Naive B cell (primary cell): ENCODE measurements around the gene LY6G5C. TPM values are rescaled to one million over a fixed set of nuclear protein-coding genes. Genes with fewer than 3 reads are reported as not detected.
A peak's percentile ranks its signal among the peaks of the same experiment; 100 is the strongest.

Experiments
- ATAC-seq, 2 donors: fragments of 150-1000 bp; cut with Tn5 transposase; 2 replicates each; pipeline ENCODE4 v1.10.0; 2021; ENCODE audit warnings: low read depth in 2 of 2, mild to moderate bottlenecking in 2 of 2, moderate library complexity in 2 of 2
- DNase-seq: peaks from one replicate; pipeline ENCODE4 v3.0.0; 2022
- H3K27ac Mint-ChIP-seq, 6 donors: one replicate each; pipeline ENCODE4 v1.8.0; 2020 to 2022; ENCODE audit warnings: mild to moderate bottlenecking in 6 of 6, mixed read lengths in 6 of 6, moderate library complexity in 5 of 6, inconsistent platforms in 2 of 6
- H3K27me3 Mint-ChIP-seq, 3 donors: one replicate each; pipeline ENCODE4 v1.8.0; 2021 to 2022; ENCODE audit warnings: mixed read lengths in 3 of 3, mild to moderate bottlenecking in 1 of 3
- H3K36me3 Mint-ChIP-seq, 2 donors: one replicate each; pipeline ENCODE4 v1.8.0; 2020 to 2022; ENCODE audit warnings: mixed read lengths in 2 of 2, inconsistent platforms in 1 of 2, mild to moderate bottlenecking in 1 of 2
- H3K4me1 Mint-ChIP-seq, 3 donors: one replicate each; pipeline ENCODE4 v1.8.0; 2020 to 2022; ENCODE audit warnings: mixed read lengths in 3 of 3, inconsistent platforms in 1 of 3, mild to moderate bottlenecking in 1 of 3, moderate library complexity in 1 of 3
- H3K4me3 Mint-ChIP-seq, 8 donors: one replicate each; pipeline ENCODE4 v1.8.0; 2020 to 2022; ENCODE audit warnings: mild to moderate bottlenecking in 8 of 8, mixed read lengths in 8 of 8, moderate library complexity in 8 of 8, inconsistent platforms in 2 of 8
- H3K9me3 Mint-ChIP-seq, 7 donors: one replicate each; pipeline ENCODE4 v1.8.0; 2020 to 2022; ENCODE audit warnings: mixed read lengths in 7 of 7, mild to moderate bottlenecking in 5 of 7, inconsistent platforms in 2 of 7, moderate library complexity in 1 of 7
- polyA plus RNA-seq, 6 donors: library from polyadenylated mRNA; unstranded; fragments of 300-500 nt; fragmentation: Illumina TruSeq; gene quantifications; one replicate each; pipeline ENCODE4 v1.2.3, GENCODE V29; 2021; ENCODE audit warnings: low read depth in 6 of 6

LY6G5C gene
- polyA plus RNA-seq, 6 donors from 2014 or later: 0.48 to 1.6 (median 0.92) TPM; not detected in 2

DNA sequence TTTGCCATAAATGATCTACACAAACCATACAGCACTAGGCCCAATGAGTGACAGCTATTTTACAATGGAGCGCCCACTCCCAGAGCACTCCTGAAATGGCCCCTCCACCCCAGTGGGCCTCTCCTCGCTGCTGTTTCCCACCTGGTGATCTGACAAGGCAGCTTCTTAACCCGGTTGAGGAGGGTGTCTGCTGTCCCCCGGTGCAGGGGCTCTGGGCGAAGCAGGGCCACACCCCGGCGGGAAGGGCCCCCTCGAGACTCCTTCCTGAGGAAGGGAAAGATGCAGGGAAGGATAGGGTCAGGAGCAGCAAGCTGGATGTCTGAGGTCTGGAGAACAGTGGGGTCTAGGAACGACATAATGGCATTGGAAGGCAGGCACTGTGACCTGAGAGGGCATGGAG, 12.0 kb upstream of the LY6G5C start:
- peaks cover 3 to 18% of the 10 kb centered on the region in 2 donors for H3K36me3 Mint-ChIP-seq
- no peaks in the 10 kb centered on the region for H3K27me3 Mint-ChIP-seq
- H3K4me3 Mint-ChIP-seq: no peak overlapping the region
- no peaks in the 10 kb centered on the region for H3K9me3 Mint-ChIP-seq
- ATAC-seq (no peak), DNase-seq (no peak)
- peaks cover 16 to 30% (median 20%) of the 10 kb centered on the region in 3 donors for H3K4me1 Mint-ChIP-seq
- H3K27ac Mint-ChIP-seq: peak overlapping the region in 1 of 6 donors; percentile 26

DNA sequence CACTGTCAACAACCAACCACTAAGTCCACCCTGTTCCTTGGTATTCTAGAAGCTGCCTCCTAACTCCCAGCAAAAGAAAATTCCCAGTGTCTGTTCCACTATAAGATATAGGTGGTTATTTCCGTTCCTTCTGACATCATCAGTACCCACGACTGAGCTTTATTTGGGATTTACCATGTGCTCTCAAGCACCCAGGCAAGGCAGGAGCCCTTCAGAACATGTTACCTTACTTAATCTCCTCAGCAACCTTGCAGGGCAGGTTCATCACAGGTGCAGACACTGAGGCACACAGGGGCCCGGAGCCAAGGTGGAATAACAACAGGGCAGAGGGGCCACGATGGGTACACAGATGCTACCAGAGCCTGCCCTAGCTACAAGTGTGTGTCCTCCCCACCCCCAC, 11.5 kb upstream of the LY6G5C start:
- Mint-ChIP-seq H3K36me3 (peaks cover 0 to 18% of the 10 kb centered on the region in 2 donors), H3K4me3 (no peak overlapping the region), H3K27ac (peak overlapping the region in 1 of 6 donors; percentile 26), H3K27me3 (no peaks in the 10 kb centered on the region), H3K9me3 (no peaks in the 10 kb centered on the region), H3K4me1 (peaks cover 11 to 25% (median 17%) of the 10 kb centered on the region in 3 donors)
- DNase-seq (no peak), ATAC-seq (no peak)

DNA sequence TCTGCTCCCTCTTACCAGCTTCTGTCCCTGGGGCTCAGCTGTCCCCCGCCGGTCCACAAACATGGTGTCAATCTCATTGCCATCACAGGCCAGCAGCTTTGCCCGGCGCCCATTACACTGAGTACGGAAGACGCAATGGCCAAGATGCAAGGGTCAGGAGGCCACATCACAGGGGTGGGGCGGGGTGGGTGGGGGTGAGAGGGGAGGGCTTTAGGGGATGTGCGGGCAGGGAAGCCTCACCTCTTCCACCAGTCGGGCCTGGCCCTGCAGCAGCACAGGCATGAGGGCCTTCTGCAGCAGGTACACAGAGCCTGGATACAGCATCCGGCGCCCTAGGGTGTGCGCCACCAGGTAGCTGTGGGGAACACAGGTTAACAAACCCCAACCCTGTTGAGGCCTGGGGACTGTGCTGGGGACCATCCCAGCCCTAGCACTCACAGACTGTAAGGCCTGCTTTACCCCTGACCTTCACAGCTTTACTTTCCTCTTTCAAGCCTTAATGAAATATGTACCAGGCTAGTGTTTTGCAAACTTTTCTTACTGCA, 10.8 kb upstream of the LY6G5C start:
- Mint-ChIP-seq H3K27me3 (no peaks in the 10 kb centered on the region), H3K36me3 (peaks cover 0 to 17% of the 10 kb centered on the region in 2 donors), H3K4me3 (no peak overlapping the region), H3K27ac (no peak overlapping the region), H3K9me3 (no peaks in the 10 kb centered on the region), H3K4me1 (peaks cover 11 to 24% (median 17%) of the 10 kb centered on the region in 3 donors)
- ATAC-seq (no peak), DNase-seq (no peak)

DNA sequence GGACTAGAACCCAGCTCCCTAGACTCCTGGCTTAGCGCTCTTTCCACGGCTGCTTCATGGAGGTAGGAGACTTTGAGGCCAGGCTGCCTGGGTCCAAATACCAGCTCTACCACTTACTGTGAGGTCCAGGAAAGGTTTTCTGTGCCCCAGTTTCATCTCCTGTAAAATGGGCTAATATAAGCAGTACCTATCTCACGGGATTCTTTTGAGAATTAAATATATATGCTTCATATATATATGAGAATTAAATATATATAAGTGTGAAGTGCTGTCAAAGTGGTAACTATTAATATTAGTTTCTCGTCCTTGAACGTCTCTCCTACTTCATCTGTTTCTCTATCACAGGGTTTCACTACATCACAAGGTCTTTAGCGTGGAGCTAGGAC, 10.2 kb upstream of the LY6G5C start:
- Mint-ChIP-seq H3K36me3 (peaks cover 0 to 22% of the 10 kb centered on the region in 2 donors), H3K4me1 (peaks cover 11 to 24% (median 17%) of the 10 kb centered on the region in 3 donors), H3K9me3 (no peaks in the 10 kb centered on the region), H3K27ac (no peak overlapping the region), H3K4me3 (no peak overlapping the region), H3K27me3 (no peaks in the 10 kb centered on the region)
- ATAC-seq (no peak), DNase-seq (no peak)

DNA sequence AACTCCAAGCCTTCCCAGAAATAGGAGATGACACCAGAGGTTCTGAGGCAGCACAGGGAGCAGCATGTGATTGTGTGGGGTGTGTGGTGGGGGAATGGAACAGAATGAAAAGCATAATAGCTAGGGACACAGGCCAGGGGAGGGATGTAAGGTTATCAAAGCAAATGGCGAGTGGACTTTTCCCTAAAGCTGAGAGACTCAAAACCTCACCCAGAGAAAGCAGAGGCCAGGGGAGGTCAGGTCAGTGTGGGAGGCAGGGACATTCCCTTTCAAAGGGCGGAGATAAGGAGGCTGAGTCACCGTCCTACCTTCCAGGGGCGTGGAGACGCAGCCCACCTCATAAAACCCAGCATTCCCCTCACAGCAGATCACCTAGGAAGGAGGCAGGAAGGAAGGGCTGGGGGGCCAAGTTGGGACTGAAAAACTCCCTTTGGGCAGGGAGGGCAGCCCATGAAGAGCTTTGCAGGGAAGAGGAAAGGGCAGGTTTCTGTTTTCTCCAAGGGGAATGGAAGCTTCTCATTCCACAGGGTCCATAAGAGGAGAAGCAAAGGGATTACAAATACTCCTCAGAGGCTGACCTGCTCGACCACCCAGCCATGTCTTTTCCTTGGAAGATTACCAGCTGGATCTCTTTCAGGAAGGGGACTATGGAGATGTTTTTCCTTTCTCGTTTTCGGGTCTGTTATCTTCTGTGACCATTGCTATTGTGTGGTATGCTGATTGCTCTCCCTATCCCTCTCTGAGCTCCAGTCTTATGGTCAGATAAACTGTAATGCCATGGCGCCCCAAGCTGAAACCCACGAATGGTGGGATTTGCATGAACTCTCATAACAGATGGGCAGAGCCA, 9.6 kb upstream of the LY6G5C start:
- H3K27ac Mint-ChIP-seq: peak overlapping the region in 3 of 6 donors; percentile 4 to 71 (median 8)
- H3K27me3 Mint-ChIP-seq: no peaks in the 10 kb centered on the region
- H3K4me3 Mint-ChIP-seq: no peak overlapping the region
- no peak for ATAC-seq
- H3K36me3 Mint-ChIP-seq: peaks cover 0 to 24% of the 10 kb centered on the region in 2 donors
- H3K4me1 Mint-ChIP-seq: peaks cover 11 to 24% (median 17%) of the 10 kb centered on the region in 3 donors
- DNase-seq: no peak
- no peaks in the 10 kb centered on the region for H3K9me3 Mint-ChIP-seq

DNA sequence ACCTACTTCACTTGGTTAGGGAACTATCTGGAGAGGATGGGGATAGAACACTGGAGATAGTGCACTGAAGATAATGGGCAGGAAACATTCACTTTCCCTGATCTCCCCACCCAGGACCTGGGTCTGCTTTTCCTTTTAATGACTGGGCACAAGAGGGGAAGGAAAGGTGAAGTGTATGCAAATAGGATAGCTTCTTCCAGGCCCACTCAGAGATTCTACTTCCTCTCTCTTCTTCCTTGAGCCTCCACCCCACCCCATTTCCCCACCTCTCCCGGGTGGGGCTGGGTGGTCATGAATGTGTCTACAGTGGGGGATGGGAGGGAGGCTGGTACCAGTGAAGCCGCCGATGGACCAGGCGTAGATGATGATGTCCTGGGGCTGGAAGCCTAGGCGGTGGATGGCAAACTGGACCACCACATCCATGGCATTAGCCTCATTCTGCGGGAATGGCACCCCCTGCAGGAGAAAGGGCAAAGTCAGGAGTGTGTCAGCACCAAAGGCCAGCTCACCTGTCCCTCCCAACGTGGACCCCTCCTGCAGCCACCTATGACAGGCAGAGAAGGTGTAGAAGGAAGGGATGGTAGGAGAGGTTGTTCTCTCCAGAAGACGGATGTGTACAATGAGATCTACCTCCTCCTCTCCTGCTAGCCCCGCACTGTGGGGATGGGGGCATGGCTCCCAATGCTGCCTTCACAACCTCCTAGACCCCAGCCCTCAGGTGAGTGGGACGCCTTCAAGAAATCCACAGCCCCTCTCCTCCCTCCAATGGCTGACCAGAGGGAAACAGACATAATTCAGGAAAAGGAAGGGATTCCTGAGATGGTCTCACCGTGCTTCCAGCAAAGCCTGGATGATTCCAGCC, 8.6 kb upstream of the LY6G5C start:
- DNase-seq (no peak), ATAC-seq (no peak)
- peak overlapping the region in 4 of 6 donors; percentile 55 to 78 (median 66) for H3K27ac Mint-ChIP-seq
- peaks cover 11 to 24% (median 17%) of the 10 kb centered on the region in 3 donors for H3K4me1 Mint-ChIP-seq
- H3K27me3 Mint-ChIP-seq: no peaks in the 10 kb centered on the region
- peak overlapping the region in 1 of 8 donors; percentile 42 for H3K4me3 Mint-ChIP-seq
- no peaks in the 10 kb centered on the region for H3K9me3 Mint-ChIP-seq
- H3K36me3 Mint-ChIP-seq: peaks cover 0 to 24% of the 10 kb centered on the region in 2 donors

DNA sequence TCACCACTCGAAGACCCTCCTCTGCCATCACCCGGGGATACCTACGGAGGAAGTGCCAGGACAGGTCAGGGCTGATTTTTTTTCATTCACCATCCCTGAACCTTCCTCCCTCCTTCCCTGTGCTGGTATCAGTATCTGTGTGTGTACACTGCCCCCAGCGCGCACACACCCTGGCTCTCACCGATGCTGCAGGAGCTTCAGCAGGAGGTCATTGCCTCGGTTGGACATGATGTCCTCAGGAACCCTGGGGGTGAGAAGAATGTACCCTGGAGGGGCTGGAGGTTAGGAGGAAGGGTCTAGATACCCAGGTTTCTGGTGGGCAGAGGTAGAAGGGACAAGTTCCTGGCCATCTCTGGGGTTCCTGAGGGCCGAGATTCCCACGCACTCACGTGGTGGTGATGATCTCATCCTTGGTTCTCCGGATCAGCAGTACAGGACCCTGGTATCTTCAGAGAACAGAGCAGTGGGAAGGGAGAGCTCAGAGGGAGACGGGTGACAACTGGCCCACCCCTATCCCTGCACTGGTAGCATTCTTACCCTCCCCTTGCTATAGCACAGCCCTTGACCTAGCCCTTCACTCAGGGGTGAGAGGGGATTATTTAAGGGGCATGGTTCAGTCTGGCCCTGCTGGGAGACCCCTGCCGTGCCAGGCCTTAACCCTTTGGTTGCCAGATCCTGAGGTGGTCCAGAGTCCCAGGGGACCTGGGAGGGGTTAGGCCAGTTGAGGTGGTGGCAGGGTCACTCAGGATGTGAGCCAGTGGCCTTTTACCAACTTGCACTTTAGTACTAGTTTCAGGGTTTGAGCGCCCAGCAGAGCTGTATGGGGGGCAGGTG, 7.2 kb upstream of the LY6G5C start:
- Mint-ChIP-seq H3K9me3 (no peaks in the 10 kb centered on the region), H3K36me3 (peaks cover 0 to 19% of the 10 kb centered on the region in 2 donors), H3K27ac (peak overlapping the region in 2 of 6 donors; percentile 10 to 84), H3K27me3 (no peaks in the 10 kb centered on the region), H3K4me1 (peaks cover 18 to 23% (median 22%) of the 10 kb centered on the region in 3 donors), H3K4me3 (no peak overlapping the region)
- ATAC-seq: no peak
- no peak for DNase-seq

DNA sequence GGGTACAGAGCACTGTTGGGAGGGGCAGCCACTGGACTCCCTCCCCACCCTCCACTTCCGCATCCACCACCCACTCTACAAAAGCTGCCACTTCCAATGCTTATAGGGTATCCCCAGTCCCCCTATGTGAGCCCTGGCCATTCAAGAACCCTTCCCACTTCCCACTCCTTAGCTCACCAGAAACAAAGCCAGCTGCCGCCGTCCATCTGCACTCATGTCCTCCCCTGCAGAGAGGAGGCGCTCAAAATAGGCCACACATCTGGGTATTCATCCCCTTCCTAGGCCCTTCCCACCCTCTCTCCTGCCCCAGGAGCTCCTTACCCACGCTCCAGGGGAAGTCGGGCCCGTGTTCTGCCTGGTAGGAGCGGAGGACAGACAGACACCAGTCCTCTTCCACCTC, 6.5 kb upstream of the LY6G5C start:
- DNase-seq (no peak), ATAC-seq (no peak)
- no peaks in the 10 kb centered on the region for H3K9me3 Mint-ChIP-seq
- peaks cover 18 to 30% (median 19%) of the 10 kb centered on the region in 3 donors for H3K4me1 Mint-ChIP-seq
- H3K27me3 Mint-ChIP-seq: no peaks in the 10 kb centered on the region
- H3K27ac Mint-ChIP-seq: no peak overlapping the region
- H3K36me3 Mint-ChIP-seq: peaks cover 0 to 15% of the 10 kb centered on the region in 2 donors
- H3K4me3 Mint-ChIP-seq: no peak overlapping the region

DNA sequence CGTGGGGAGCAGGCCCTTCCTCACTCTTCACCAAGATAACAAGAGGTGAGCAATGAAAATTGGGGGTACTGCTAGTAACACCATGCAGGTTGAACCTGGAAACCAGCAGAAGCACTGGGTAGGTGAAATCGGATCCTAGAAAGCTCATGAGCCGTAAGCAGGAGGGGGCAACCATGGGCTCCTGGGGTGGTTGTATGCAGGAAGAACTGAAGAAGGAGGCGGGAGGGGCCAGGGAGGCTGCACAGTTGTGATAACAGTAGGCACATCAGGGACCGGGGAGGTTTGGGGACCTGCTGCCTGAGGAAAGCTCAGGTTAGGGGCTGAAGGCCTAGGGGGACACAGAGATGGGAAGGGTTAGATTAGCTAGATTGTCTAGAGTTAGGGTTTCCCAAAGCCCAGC, 5.6 kb upstream of the LY6G5C start:
- Mint-ChIP-seq H3K9me3 (no peaks in the 10 kb centered on the region), H3K27me3 (no peaks in the 10 kb centered on the region), H3K4me3 (no peak overlapping the region), H3K36me3 (peaks cover 0 to 15% of the 10 kb centered on the region in 2 donors), H3K4me1 (peaks cover 21 to 38% (median 21%) of the 10 kb centered on the region in 3 donors), H3K27ac (peak overlapping the region in 4 of 6 donors; percentile 7 to 91 (median 70))
- DNase-seq (no peak), ATAC-seq (no peak)

DNA sequence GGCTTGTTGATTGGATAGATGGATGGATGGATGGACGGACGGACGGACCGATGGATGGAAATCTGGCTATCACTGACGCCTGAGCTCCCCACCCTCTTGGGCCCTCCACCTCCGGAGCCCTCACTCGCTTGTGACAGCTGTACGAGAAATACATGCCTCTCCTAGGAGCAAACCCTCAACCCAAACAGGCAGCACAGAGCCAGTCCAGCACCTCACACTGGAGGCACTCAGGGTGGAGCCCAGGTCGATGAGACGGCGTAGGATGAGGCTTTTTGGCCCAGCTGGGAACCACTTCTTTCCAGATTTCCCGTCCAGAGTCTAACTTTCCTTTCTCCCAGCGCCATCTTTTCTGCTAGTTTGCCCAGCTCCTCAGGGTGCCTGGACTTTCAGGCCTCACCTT, 2.7 kb upstream of the LY6G5C start:
- Mint-ChIP-seq H3K4me3 (peak overlapping the region in 4 of 8 donors; percentile 57 to 79 (median 62)), H3K9me3 (no peaks in the 10 kb centered on the region), H3K36me3 (peaks cover 0 to 15% of the 10 kb centered on the region in 2 donors), H3K27ac (peak overlapping the region in 2 of 6 donors; percentile 3 to 91), H3K27me3 (no peaks in the 10 kb centered on the region), H3K4me1 (peaks cover 17 to 40% (median 26%) of the 10 kb centered on the region in 3 donors)
- no peak for ATAC-seq
- no peak for DNase-seq

DNA sequence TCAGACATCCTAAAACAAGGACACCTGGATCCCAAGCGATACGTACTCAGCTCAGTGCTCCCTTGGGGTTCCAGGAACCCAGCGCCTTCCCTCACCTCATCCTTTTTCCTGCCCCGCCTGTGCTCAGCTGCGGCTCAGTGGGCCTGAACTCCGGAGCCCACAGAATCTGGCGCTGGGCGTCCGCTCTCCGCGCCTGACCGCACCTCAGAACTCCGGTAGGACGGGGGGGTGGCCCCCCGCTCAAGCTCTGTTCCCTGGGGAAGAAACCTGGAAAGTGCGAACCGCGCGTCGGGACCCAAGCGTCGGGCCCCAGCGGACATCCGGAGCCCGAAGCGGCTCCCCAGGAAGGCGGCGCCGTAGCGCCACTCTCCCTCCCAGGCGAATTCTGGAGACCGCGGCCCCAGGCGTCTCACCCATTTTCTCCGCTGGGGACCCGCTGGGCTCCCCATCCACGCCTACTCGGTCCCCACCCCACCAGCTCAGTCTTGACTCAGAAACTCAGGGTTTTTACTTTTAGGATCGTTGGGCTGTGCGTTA, 336 bp upstream of the LY6G5C start:
- peaks cover 36 to 49% (median 42%) of the 10 kb centered on the region in 3 donors for H3K4me1 Mint-ChIP-seq
- H3K4me3 Mint-ChIP-seq: peak overlapping the region; percentile 72 to 90 (median 85)
- H3K36me3 Mint-ChIP-seq: peaks cover 0 to 3% of the 10 kb centered on the region in 2 donors
- peak; percentile 29 for DNase-seq
- no peaks in the 10 kb centered on the region for H3K9me3 Mint-ChIP-seq
- H3K27ac Mint-ChIP-seq: peak overlapping the region in 5 of 6 donors; percentile 16 to 86 (median 73)
- peak; percentile 61 to 64 for ATAC-seq
- no peaks in the 10 kb centered on the region for H3K27me3 Mint-ChIP-seq

DNA sequence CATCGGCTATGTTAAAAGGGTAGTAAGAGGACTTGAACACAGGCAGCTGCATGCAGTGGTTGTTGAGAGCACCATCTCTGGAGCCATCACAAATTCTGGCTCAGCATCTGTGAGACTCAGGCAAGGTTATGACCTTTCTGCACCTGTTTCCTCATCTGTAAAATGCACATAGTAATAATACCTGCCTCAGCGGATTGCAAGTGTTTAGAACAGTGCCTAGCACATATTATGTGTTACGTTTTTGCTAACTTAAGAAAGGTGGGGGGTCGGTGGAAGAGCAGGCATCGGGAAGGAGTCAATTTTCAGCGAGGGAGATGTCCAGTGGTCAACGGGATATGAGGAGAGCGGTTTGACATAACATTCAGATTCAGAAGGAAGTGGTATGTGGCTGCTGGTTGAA, 2.9 kb downstream of the LY6G5C start:
- Mint-ChIP-seq H3K27me3 (no peaks in the 10 kb centered on the region), H3K36me3 (peaks cover 0 to 6% of the 10 kb centered on the region in 2 donors), H3K9me3 (no peaks in the 10 kb centered on the region), H3K27ac (peak overlapping the region in 2 of 6 donors; percentile 6 to 90), H3K4me1 (peaks cover 37 to 49% (median 37%) of the 10 kb centered on the region in 3 donors), H3K4me3 (peak overlapping the region in 1 of 8 donors; percentile 29)
- DNase-seq (no peak), ATAC-seq (no peak)
